Measurements from ENCODE around the gene BPIFB2. TPM values are rescaled to one million over a fixed set of nuclear protein-coding genes. Genes with fewer than 3 reads are reported as not detected.

The BPIFB2 gene
- total RNA-seq, 1 donor from 2014 or later = not detected

- peak; percentile 2 for TF ChIP-seq CTCF (conservative IDR thresholded peaks at IDR 0.05; ENCODE audit: low read depth, low read length)
- H3K4me3 ChIP-seq (ENCODE audit: low read depth, low read length) = no peak overlapping the region
- DNase-seq (ENCODE audit: low read depth) = no peak
Observed at GRCh38 chr20:32995802-32996201, 11.7 kb upstream of the BPIFB2 start.

GRCh38 chr20:32997431-32997830 is 10.1 kb upstream of the BPIFB2 start:
- DNase-seq (ENCODE audit: low read depth) = no peak
- no peak for TF ChIP-seq CTCF (conservative IDR thresholded peaks at IDR 0.05; ENCODE audit: low read depth, low read length)
- no peak overlapping the region for H3K4me3 ChIP-seq (ENCODE audit: low read depth, low read length)

- TF ChIP-seq CTCF (conservative IDR thresholded peaks at IDR 0.05; ENCODE audit: low read depth, low read length) = no peak
- DNase-seq (ENCODE audit: low read depth) = no peak
- H3K4me3 ChIP-seq (ENCODE audit: low read depth, low read length) = no peak overlapping the region
Observed at GRCh38 chr20:32999603-33000250, 7.8 kb upstream of the BPIFB2 start.

GRCh38 chr20:33000802-33001466 is 6.6 kb upstream of the BPIFB2 start:
- no peak for DNase-seq (ENCODE audit: low read depth)
- TF ChIP-seq CTCF (conservative IDR thresholded peaks at IDR 0.05; ENCODE audit: low read depth, low read length) = no peak
- H3K4me3 ChIP-seq (ENCODE audit: low read depth, low read length) = no peak overlapping the region

GRCh38 chr20:33002087-33002808 is 5.3 kb upstream of the BPIFB2 start:
- TF ChIP-seq CTCF (conservative IDR thresholded peaks at IDR 0.05; ENCODE audit: low read depth, low read length) = no peak
- no peak overlapping the region for H3K4me3 ChIP-seq (ENCODE audit: low read depth, low read length)
- DNase-seq (ENCODE audit: low read depth) = no peak

GRCh38 chr20:33004141-33004751 is 3.3 kb upstream of the BPIFB2 start, which contains the start of gene SUN5:
Gene SUN5 (minus strand): TSS chr20:33004433. CDS start chr20:33004340, 93 bp downstream.
- no peak for TF ChIP-seq CTCF (conservative IDR thresholded peaks at IDR 0.05; ENCODE audit: low read depth, low read length)
- no peak within 1 kb of the TSS for H3K4me3 ChIP-seq (ENCODE audit: low read depth, low read length)
- DNase-seq (ENCODE audit: low read depth) = no peak

Measured in epithelial cell of proximal tubule (primary cell).